Osteocyte (in vitro differentiated cells): Measurements from ENCODE around the gene TECRL. TPM values are rescaled to one million over a fixed set of nuclear protein-coding genes. Genes with fewer than 3 reads are reported as not detected.

Experiments
- DNase-seq: peaks from one replicate; pipeline ENCODE4 v3.0.0; 2021; ENCODE audit warnings: mixed read lengths; ENCODE audit not compliant: unreplicated experiment; ENCODE audit errors: extremely low spot score
- H3K27ac Mint-ChIP-seq: one replicate; pipeline ENCODE4 v1.8.0; 2021; ENCODE audit warnings: mild to moderate bottlenecking, mixed read lengths; ENCODE audit not compliant: unreplicated experiment
- H3K27me3 Mint-ChIP-seq: one replicate; pipeline ENCODE4 v1.8.0; 2021; ENCODE audit warnings: mixed read lengths; ENCODE audit not compliant: unreplicated experiment
- H3K36me3 Mint-ChIP-seq: one replicate; pipeline ENCODE4 v1.8.0; 2021; ENCODE audit warnings: mixed read lengths; ENCODE audit not compliant: unreplicated experiment
- H3K4me1 Mint-ChIP-seq: one replicate; pipeline ENCODE4 v1.8.0; 2021; ENCODE audit warnings: mixed read lengths; ENCODE audit not compliant: unreplicated experiment
- H3K4me3 Mint-ChIP-seq: one replicate; pipeline ENCODE4 v1.8.0; 2021; ENCODE audit warnings: mild to moderate bottlenecking, moderate library complexity, mixed read lengths; ENCODE audit not compliant: unreplicated experiment
- H3K9me3 Mint-ChIP-seq: one replicate; pipeline ENCODE4 v1.8.0; 2021; ENCODE audit warnings: mixed read lengths; ENCODE audit not compliant: unreplicated experiment
- total RNA-seq: library from RNA; stranded (reverse); gene quantifications from 2 replicates; pipeline ENCODE4 v1.2.1, GENCODE V29; 2021
- TF ChIP-seq, protein P1 (sequence below): fragments of 200-600 bp; sonication (generic); IDR thresholded peaks from 2 replicates; pipeline ENCODE4 v1.5.0; 2021; ENCODE audit warnings: antibody characterized with exemption, mild to moderate bottlenecking, moderate library complexity

The TECRL gene
- total RNA-seq, 1 donor from 2014 or later = not detected

DNA sequence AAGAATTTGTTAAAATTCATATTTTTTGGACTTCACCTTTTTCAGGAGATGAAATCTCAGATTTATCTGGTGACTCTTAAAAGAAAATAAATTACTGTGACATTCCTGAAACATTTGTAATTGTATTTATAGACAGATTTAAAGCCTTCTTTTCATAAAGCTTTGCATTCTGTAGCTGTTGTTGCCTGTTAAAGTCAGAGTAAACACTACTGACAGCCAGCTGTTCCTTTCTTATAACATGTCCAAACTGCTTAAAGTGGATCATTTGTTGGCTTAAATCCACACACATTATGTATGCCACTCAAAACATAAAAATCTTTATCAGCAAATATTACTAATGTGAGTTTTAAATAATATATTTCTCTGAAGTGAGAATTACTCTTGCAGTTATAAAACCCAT is 157.5 kb downstream of the TECRL start:
- no peak overlapping the region for H3K4me3 Mint-ChIP-seq
- H3K9me3 Mint-ChIP-seq = peaks cover 6% of the 10 kb centered on the region
- DNase-seq = no peak
- no peaks in the 10 kb centered on the region for H3K4me1 Mint-ChIP-seq
- TF ChIP-seq, protein P1, sequence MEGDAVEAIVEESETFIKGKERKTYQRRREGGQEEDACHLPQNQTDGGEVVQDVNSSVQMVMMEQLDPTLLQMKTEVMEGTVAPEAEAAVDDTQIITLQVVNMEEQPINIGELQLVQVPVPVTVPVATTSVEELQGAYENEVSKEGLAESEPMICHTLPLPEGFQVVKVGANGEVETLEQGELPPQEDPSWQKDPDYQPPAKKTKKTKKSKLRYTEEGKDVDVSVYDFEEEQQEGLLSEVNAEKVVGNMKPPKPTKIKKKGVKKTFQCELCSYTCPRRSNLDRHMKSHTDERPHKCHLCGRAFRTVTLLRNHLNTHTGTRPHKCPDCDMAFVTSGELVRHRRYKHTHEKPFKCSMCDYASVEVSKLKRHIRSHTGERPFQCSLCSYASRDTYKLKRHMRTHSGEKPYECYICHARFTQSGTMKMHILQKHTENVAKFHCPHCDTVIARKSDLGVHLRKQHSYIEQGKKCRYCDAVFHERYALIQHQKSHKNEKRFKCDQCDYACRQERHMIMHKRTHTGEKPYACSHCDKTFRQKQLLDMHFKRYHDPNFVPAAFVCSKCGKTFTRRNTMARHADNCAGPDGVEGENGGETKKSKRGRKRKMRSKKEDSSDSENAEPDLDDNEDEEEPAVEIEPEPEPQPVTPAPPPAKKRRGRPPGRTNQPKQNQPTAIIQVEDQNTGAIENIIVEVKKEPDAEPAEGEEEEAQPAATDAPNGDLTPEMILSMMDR = no peak
- H3K27me3 Mint-ChIP-seq = no peaks in the 10 kb centered on the region
- H3K36me3 Mint-ChIP-seq = no peaks in the 10 kb centered on the region
- no peak overlapping the region for H3K27ac Mint-ChIP-seq

DNA sequence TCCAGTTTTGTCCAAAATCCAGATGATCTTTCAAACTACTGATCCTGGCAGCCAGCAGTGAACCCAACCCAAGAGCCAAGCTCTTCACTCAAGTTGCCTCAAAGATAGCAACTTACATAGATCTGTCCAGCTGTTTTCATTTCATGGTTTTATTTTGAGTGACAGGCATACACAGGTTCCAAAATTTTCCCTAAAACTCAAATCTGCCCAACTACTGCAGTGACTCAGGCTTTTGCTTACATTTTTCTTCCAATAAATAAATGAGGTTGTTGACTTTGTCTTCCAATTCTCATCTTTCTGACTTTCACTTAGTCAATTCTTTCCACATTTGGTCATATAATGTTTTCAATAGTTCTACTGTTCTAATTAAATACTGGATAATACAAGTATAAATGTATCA is 158.8 kb downstream of the TECRL start:
- TF ChIP-seq, protein P1 = no peak
- DNase-seq = no peak
- Mint-ChIP-seq H3K4me1 (no peaks in the 10 kb centered on the region), H3K27ac (no peak overlapping the region), H3K27me3 (no peaks in the 10 kb centered on the region), H3K36me3 (no peaks in the 10 kb centered on the region), H3K4me3 (no peak overlapping the region), H3K9me3 (peaks cover 6% of the 10 kb centered on the region)

DNA sequence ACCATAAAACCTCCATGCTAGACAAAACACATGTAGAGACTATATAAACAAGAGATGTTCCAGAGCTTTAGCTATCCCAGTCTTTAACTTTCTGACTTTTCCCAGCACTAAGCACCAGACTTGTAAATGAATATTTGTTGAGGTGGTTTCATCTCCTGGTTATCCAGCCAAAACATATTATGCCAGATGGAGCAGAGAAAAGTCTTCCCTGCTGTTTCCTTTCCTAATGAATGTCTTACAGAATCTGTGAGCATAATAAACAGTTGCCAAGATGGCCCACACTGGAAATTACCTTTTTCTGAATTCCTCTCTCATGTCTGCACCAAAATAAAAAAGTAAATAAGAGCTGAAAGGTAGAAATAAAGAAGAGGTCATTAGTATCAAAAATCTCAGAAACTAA is 159.2 kb downstream of the TECRL start:
- Mint-ChIP-seq H3K4me3 (no peak overlapping the region), H3K4me1 (no peaks in the 10 kb centered on the region), H3K27ac (no peak overlapping the region), H3K36me3 (no peaks in the 10 kb centered on the region), H3K9me3 (peaks cover 6% of the 10 kb centered on the region), H3K27me3 (no peaks in the 10 kb centered on the region)
- TF ChIP-seq, protein P1 = no peak
- DNase-seq = no peak

DNA sequence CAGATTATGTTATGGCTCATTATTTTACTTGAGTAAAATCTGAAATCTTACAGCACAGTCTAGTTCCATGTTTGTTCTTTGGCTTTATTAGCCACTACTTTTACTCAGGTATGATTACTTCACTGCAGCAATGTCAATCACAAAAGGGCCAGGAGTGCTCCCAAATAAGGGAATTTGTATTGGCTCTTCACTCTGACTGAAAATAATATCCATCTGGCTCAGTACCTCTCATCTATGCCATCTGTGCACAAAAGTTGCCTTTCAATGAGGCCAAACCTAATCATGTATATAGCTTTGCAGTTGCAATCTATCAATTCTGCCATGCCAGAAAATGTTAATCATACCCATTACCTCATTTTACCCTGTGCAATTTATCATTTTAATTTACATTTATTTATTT is 161.1 kb downstream of the TECRL start:
- Mint-ChIP-seq H3K27ac (no peak overlapping the region), H3K27me3 (no peaks in the 10 kb centered on the region)
- TF ChIP-seq, protein P1 = no peak

DNA sequence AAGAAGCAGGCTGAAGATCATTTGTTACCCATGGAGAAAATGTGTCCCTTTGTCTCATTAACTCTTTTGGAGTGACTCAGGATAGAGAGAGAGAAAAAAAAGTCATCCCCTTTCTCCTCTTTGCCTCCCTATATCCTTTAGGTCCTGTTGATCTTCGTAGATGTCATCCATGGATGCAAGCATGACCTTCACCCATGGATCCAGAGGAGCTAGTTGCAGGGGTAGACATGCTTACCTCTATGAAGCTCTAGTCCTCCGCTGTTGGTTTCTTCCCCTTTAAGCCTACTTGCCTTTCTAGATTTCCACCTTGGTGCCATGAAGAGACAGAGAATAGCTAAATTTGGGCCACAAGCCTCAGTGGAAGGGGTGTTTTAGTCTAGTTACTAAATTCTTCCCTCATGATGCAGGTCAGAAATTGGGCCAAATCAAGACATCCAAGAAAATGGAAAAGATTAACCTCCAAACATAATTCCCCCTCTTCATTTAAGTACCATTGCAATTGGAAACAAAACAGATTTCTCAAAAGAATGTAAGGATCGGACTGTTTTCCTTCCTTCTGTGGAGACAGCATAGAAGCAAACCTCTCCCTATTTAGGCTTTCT is 178.4 kb downstream of the TECRL start:
- TF ChIP-seq, protein P1 = no peak
- H3K9me3 Mint-ChIP-seq = peaks cover 68% of the 10 kb centered on the region
- H3K4me1 Mint-ChIP-seq = no peaks in the 10 kb centered on the region
- H3K4me3 Mint-ChIP-seq = no peak overlapping the region
- H3K27me3 Mint-ChIP-seq = no peaks in the 10 kb centered on the region
- H3K27ac Mint-ChIP-seq = no peak overlapping the region
- DNase-seq = no peak
- no peaks in the 10 kb centered on the region for H3K36me3 Mint-ChIP-seq

More for the DNA sequence above, 161.1 kb downstream of the TECRL start:
- H3K9me3 Mint-ChIP-seq = peaks cover 12% of the 10 kb centered on the region
- DNase-seq = no peak
- H3K4me3 Mint-ChIP-seq = no peak overlapping the region
- no peaks in the 10 kb centered on the region for H3K4me1 Mint-ChIP-seq
- H3K36me3 Mint-ChIP-seq = no peaks in the 10 kb centered on the region
